Measurements from ENCODE around the gene KIRREL3. TPM values are rescaled to one million over a fixed set of nuclear protein-coding genes. Genes with fewer than 3 reads are reported as not detected.
A peak's percentile ranks its signal among the peaks of the same experiment; 100 is the strongest.
"Not testable (repeated sequence)": the region's sequence is repeated elsewhere in the genome, so short reads cannot be mapped to it uniquely, and the experiment has no call there.

The KIRREL3 gene
- total RNA-seq, 1 donor from 2014 or later, result not detected

DNA sequence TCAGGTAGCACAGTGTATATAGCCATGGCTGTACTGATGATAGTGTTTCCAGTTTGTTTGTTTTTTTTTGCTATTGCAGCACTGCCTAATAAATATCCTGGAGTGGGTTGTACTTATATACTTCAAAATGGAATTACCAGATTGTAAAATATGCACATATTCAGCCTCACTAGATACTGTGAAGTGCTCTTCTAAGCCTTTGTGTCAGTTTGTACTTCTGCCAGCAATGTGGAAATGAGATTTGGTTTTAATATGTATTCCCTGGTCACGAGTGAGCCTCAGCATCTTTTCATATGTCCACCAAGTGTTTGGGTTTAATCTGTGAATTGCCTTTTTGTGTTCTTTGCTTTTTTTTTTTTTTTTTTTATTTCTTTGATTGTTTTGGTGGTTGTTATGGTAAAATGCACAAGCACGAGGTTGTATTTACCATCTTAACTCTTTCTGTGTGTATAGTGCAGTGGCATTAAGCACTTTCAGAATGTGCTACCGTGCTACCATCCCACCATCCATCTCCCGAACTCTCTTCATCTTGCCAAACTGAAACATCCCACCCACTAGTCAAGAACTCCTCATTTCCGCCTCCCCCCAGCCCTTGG lies 610.2 kb downstream of the KIRREL3 start:
- TF ChIP-seq, protein P1, sequence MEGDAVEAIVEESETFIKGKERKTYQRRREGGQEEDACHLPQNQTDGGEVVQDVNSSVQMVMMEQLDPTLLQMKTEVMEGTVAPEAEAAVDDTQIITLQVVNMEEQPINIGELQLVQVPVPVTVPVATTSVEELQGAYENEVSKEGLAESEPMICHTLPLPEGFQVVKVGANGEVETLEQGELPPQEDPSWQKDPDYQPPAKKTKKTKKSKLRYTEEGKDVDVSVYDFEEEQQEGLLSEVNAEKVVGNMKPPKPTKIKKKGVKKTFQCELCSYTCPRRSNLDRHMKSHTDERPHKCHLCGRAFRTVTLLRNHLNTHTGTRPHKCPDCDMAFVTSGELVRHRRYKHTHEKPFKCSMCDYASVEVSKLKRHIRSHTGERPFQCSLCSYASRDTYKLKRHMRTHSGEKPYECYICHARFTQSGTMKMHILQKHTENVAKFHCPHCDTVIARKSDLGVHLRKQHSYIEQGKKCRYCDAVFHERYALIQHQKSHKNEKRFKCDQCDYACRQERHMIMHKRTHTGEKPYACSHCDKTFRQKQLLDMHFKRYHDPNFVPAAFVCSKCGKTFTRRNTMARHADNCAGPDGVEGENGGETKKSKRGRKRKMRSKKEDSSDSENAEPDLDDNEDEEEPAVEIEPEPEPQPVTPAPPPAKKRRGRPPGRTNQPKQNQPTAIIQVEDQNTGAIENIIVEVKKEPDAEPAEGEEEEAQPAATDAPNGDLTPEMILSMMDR (IDR thresholded peaks at IDR 0.05), result no peak
- Histone ChIP-seq H3K36me3 (no peaks in the 10 kb centered on the region), H3K9me3 (no peaks in the 10 kb centered on the region), H3K27me3 (no peaks in the 10 kb centered on the region), H3K4me1 (peaks cover 29% of the 10 kb centered on the region), H3K4me3 (no peak overlapping the region), H3K27ac (no peak overlapping the region)
- DNase-seq (no peak), ATAC-seq (no peak)
- intact Hi-C loops (cut with DNase I), result no loop called here

DNA sequence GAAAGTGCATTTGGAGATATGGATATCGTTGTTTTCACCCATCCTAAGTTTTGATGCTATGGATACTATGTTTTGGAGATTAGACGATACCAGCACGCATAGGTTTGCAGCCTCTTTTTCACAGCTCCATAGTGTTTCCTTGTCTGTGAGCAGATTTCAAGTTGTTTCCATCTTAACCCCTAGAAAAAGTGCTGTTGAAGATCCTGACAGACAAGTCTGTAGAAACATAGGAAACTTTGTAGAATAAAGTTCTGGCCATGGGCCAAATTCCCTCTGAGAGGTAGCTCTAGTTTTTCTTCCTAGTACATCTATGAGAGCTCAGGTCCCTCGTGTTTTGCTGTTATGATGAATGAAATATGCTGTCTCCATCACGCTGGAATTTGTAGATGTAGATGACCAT lies 612.7 kb downstream of the KIRREL3 start:
- ATAC-seq, result no peak
- TF ChIP-seq, protein P1 (IDR thresholded peaks at IDR 0.05), result no peak
- Histone ChIP-seq H3K36me3 (no peaks in the 10 kb centered on the region), H3K4me3 (no peak overlapping the region), H3K27ac (no peak overlapping the region), H3K9me3 (no peaks in the 10 kb centered on the region), H3K27me3 (no peaks in the 10 kb centered on the region), H3K4me1 (peaks cover 26% of the 10 kb centered on the region)
- intact Hi-C loops (cut with DNase I), result no loop called here
- no peak for DNase-seq

DNA sequence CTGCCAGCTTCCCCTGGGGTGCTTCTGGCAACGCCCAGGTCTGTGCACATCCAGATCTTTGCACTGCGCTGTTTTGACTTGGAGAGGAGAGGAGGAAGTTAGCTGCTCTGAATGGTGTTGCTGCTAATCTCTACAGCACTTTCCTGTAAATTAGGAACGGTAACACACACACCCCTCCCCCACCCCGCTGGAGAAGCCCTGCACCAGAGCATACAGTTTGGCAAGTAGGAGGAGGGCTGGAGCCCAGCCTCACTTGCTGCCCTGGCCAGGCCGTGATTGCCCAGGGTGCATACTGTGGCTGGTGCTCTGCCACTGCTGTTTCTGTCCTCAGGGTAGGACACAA lies 613.9 kb downstream of the KIRREL3 start:
- H3K9me3 ChIP-seq; H3K36me3 ChIP-seq; intact Hi-C loops (cut with DNase I); H3K27me3 ChIP-seq; H3K4me3 ChIP-seq: not testable (repeated sequence)
- peak overlapping the region; percentile 30 for H3K27ac ChIP-seq
- ATAC-seq (peak; percentile 67), DNase-seq (peak; percentile 73)
- H3K4me1 ChIP-seq, result peaks cover 20% of the 10 kb centered on the region

DNA sequence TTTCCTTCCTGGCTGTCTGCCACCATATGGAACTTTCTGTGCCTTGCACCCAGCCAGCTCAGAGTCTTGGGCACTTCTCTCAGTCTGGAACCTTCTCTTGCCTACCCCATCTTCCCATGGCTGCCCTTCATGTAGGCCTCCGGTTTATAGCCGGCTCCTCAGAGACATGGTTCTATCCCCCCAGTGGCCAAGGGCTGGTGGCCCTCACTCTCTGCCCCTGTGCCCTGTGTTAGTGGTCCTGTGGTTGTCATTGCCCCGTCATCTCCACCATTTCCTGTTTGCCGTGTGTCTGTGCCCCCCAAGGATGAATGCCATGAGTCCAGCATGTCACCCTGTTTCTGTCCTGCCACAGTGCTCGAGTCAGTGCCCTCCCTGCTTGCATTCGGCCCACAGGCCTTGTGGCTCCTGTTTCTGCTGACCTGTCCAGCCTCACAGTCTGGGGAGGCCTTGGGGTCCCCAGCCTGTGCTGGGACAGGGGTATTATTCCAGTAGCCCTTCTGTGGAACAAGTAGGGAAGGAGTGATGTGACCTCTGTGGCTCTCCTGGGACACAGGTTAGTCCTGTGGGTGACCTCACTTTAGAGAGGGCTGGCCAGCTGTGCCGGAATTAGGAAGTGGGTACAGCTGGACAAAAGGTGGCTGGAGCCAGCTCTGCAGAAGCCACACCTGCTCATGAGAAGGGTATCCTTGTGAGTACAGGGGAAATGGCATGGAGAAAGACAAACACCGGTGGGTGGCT lies 614.4 kb downstream of the KIRREL3 start:
- intact Hi-C loops (cut with DNase I), result no loop called here
- Histone ChIP-seq H3K36me3 (no peaks in the 10 kb centered on the region), H3K9me3 (no peaks in the 10 kb centered on the region), H3K27ac (peak overlapping the region; percentile 42), H3K4me3 (no peak overlapping the region), H3K4me1 (peaks cover 16% of the 10 kb centered on the region), H3K27me3 (no peaks in the 10 kb centered on the region)
- TF ChIP-seq, protein P1 (IDR thresholded peaks at IDR 0.05), result no peak
- ATAC-seq, result no peak
- no peak for DNase-seq

DNA sequence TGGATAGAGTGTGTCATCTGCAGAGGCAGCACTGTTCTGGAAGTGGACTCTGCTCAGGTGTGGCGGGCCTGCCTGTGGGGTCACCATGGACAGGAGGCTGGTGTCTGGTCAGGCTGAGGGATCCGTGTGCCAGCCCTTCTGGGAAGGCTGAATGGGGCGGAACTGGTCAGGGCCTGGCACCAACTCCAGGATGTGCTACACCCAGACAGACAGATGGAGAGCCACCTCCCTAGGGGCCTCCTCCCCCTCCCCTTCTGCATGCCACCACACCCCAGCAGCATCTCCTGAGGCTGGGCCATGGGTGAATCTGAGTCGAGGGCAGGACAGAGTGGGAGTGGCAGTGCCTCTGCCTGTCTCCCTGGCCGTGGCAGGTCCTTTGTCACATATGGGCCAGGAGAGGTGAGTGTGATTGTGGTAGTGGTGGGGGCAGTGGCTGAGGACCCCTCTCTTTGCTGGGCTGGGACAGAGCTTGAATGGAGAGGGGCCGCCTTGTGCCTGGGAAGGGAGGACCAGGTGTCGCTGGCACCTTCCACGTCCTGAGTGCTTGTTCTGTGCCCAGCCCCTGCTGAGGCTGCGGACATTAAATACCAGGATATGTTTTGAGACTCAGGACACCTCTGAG lies 616.0 kb downstream of the KIRREL3 start:
- intact Hi-C loops (cut with DNase I), result no loop called here
- no peak for DNase-seq
- Histone ChIP-seq H3K27ac (no peak overlapping the region), H3K4me1 (peaks cover 16% of the 10 kb centered on the region), H3K27me3 (no peaks in the 10 kb centered on the region), H3K4me3 (no peak overlapping the region), H3K9me3 (no peaks in the 10 kb centered on the region), H3K36me3 (no peaks in the 10 kb centered on the region)
- ATAC-seq, result no peak
- TF ChIP-seq, protein P1 (IDR thresholded peaks at IDR 0.05), result no peak
